Hepatocyte (in vitro differentiated cells): Measurements from ENCODE around the gene STRA6.

Experiments used
- CTCF ChIP-seq: fragments of 200-600 bp; sonication (generic); IDR thresholded peaks from 2 replicates; pipeline ENCODE4 v1.5.1; 2016; ENCODE audit warnings: antibody characterized with exemption, mild to moderate bottlenecking; ENCODE audit not compliant: poor library complexity
- EZH2 ChIP-seq: fragments of 200-600 bp; sonication (generic); IDR thresholded peaks from 2 replicates; pipeline ENCODE4 v1.6.1; 2016; ENCODE audit warnings: antibody characterized with exemption, mild to moderate bottlenecking, borderline replicate concordance

DNA sequence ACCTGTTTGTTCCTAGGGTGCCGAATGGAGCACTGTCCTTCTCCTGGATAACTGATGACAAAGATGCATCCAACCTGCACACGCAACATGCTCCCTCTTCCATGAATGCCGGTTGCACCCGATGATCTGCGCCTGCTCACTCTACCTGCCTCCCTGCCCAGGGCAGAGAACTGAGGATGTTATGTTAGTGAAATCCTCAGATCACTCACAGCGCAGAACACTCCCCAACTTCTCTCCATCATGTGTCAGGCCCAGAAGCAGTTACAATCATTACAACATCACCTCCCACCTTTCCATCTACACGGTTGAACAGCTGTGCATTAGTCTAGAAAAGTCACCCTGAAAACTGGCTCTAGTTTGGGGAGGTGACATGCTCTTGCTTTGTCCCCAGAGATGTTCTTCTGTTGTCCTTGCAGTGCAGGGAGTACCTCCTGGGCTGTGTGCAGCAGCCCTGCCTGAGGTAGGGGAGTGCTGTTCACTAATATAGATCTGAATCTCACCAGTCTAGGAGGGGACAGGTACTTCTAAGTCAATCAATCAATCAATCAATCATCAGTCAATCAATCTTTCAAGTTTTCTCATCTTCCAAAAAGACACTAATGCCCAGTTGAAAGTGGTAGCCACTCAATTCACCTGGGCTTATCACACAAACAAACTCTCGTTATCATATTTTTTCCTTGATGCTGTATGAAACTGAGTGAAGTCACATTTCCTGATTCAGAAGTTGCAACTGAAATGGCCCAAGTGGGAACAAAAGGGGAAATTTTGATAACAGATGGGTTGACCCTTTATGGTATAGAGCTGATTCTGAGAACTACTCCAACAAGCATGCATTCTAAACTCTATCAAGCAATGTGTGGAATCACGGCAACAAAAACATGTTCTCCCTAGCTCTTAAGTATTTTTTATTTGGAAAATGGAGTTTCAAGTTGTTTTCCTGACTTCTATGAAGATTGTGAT lies 44.4 kb downstream of the STRA6 start:
- TF ChIP-seq CTCF (no peak), EZH2 (no peak)
